ENCODE data around the gene PXDN.

- TF ChIP-seq CTCF (IDR thresholded peaks at IDR 0.05) (no peak), POLR2A (IDR thresholded peaks at IDR 0.05) (no peak)
Measured at GRCh38 chr2:1716441-1716840, 27.9 kb downstream of the PXDN start.

All from esophagus squamous epithelium (tissue), 4 donors.